SK-N-SH (cell line): ENCODE results near the gene CHD5. TPM values are rescaled to one million over a fixed set of nuclear protein-coding genes. Genes with fewer than 3 reads are reported as not detected.

Experiments used
- CTCF ChIA-PET: fragments of 300-600, 350-600 bp; formaldehyde crosslinking; extraction: SDS; loops from one replicate; lab custom pipeline; 2021; lab: Yijun Ruan, JAX
- POLR2A ChIA-PET: fragments of 350-600 bp; sonication (Branson Sonifier 250); formaldehyde crosslinking; extraction: SDS; loops from one replicate; lab custom pipeline; 2020; ENCODE audit warnings: antibody characterized with exemption, inconsistent platforms; lab: Yijun Ruan, JAX
- DNase-seq: peaks from one replicate; pipeline ENCODE4 v3.0.0; 2012
- H2AFZ ChIP-seq: fragments of 200-600 bp; sonication (generic); 2 replicates; pipeline ENCODE4 v1.8.1; 2016; ENCODE audit warnings: antibody characterized with exemption, mild to moderate bottlenecking, low read depth
- H3F3A ChIP-seq: fragments of 200-600 bp; sonication (generic); replicated peaks from 2 replicates; pipeline ENCODE3; 2016; ENCODE audit warnings: antibody characterized with exemption, mild to moderate bottlenecking; ENCODE audit not compliant: insufficient read depth
- H3K27ac ChIP-seq, 2 experiments: fragments of 200-500 bp in 1 of 2; fragments of 200-600 bp in 1 of 2; sonication (Bioruptor generic) in 1 of 2; sonication (generic), shearing (Covaris generic) in 1 of 2; 2 replicates each; pipeline versions ENCODE4 v1.5.1 to v1.6.1; 2014 to 2016; ENCODE audit warnings: low read depth in 2 of 2, inconsistent platforms in 1 of 2, low read length in 1 of 2, mild to moderate bottlenecking in 1 of 2, mixed read lengths in 1 of 2
- H3K27me3 ChIP-seq: fragments of 200-600 bp; sonication (generic), shearing (Covaris generic); 2 replicates; pipeline ENCODE4 v1.6.1; 2016; ENCODE audit warnings: mixed run types; ENCODE audit not compliant: insufficient read depth
- H3K36me3 ChIP-seq, 2 experiments: fragments of 200-500 bp in 1 of 2; fragments of 200-600 bp in 1 of 2; sonication (Bioruptor generic) in 1 of 2; sonication (generic) in 1 of 2; replicated peaks in 1 of 2; 2 replicates each; pipeline versions ENCODE3 to v1.5.1; 2014 to 2016; ENCODE audit warnings: low read length in 1 of 2, mild to moderate bottlenecking in 1 of 2; ENCODE audit not compliant: insufficient read depth in 2 of 2, control insufficient read depth in 1 of 2
- H3K4me1 ChIP-seq, 2 experiments: fragments of 200-500 bp in 1 of 2; fragments of 200-600 bp in 1 of 2; sonication (Bioruptor generic) in 1 of 2; sonication (generic), shearing (Covaris generic) in 1 of 2; 2 replicates each; pipeline versions ENCODE4 v1.5.1 to v1.6.1; 2014 to 2016; ENCODE audit warnings: low read depth in 1 of 2, low read length in 1 of 2, mixed run types in 1 of 2; ENCODE audit not compliant: insufficient read depth in 2 of 2, control insufficient read depth in 1 of 2
- H3K4me2 ChIP-seq: fragments of 200-600 bp; sonication (generic), shearing (Covaris generic); 2 replicates; pipeline ENCODE4 v1.6.1; 2017; ENCODE audit warnings: mixed run types
- H3K4me3 ChIP-seq, 2 experiments: fragments of 200-500 bp in 1 of 2; fragments of 200-600 bp in 1 of 2; sonication (Bioruptor generic) in 1 of 2; sonication (generic), shearing (Covaris generic) in 1 of 2; 2 replicates each; pipeline versions ENCODE4 v1.5.1 to v1.8.1; 2014 to 2016; ENCODE audit warnings: low read depth in 2 of 2, inconsistent platforms in 1 of 2, low read length in 1 of 2, mild to moderate bottlenecking in 1 of 2, mixed read lengths in 1 of 2, moderate library complexity in 1 of 2
- H3K79me2 ChIP-seq: fragments of 200-600 bp; sonication (generic); 2 replicates; pipeline ENCODE4 v1.8.1; 2017; ENCODE audit warnings: mild to moderate bottlenecking; ENCODE audit not compliant: insufficient read depth
- H3K9ac ChIP-seq: fragments of 200-600 bp; sonication (generic); 2 replicates; pipeline ENCODE4 v1.6.1; 2017; ENCODE audit warnings: mixed run types
- H3K9me2 ChIP-seq: fragments of 200-600 bp; sonication (generic); 2 replicates; pipeline ENCODE4 v1.6.1; 2017; ENCODE audit warnings: mixed run types
- H3K9me3 ChIP-seq: fragments of 200-600 bp; sonication (generic); 2 replicates; pipeline ENCODE4 v1.6.1; 2017; ENCODE audit warnings: mixed run types, mild to moderate bottlenecking, moderate library complexity
- H4K20me1 ChIP-seq: fragments of 200-600 bp; sonication (generic); 2 replicates; pipeline ENCODE4 v1.6.1; 2017; ENCODE audit warnings: mild to moderate bottlenecking, mixed run types; ENCODE audit not compliant: insufficient read depth
- ELF1 ChIP-seq: IDR thresholded peaks from 2 replicates; pipeline ENCODE4 v1.4.0; 2012
- EP300 ChIP-seq, 2 experiments: IDR thresholded peaks; 2 replicates each; pipeline versions ENCODE4 v1.4.0 to v1.6.1; 2012; ENCODE audit warnings: borderline replicate concordance in 1 of 2, low read depth in 1 of 2, low read length in 1 of 2
- EZH2phosphoT487 ChIP-seq: fragments of 200-600 bp; sonication (generic); IDR thresholded peaks from 2 replicates; pipeline ENCODE4 v1.6.1; 2017; ENCODE audit warnings: low read depth, mixed run types, mild to moderate bottlenecking, antibody characterized with exemption, moderate library complexity, borderline replicate concordance
- FOXM1 ChIP-seq: IDR thresholded peaks from 2 replicates; pipeline ENCODE4 v1.4.0; 2012; ENCODE audit warnings: low read depth, mild to moderate bottlenecking
- JUND ChIP-seq: IDR thresholded peaks from 2 replicates; pipeline ENCODE4 v1.4.0; 2012
- MEF2A ChIP-seq: IDR thresholded peaks from 2 replicates; pipeline ENCODE4 v1.4.0; 2012; ENCODE audit warnings: low read depth, borderline replicate concordance
- NRF1 ChIP-seq: IDR thresholded peaks from 2 replicates; pipeline ENCODE4 v1.6.1; 2012; ENCODE audit warnings: low read depth, mild to moderate bottlenecking, low read length
- RXRA ChIP-seq: IDR thresholded peaks from 2 replicates; pipeline ENCODE4 v1.4.0; 2012; ENCODE audit warnings: low read depth, mild to moderate bottlenecking, borderline replicate concordance
- TEAD4 ChIP-seq: IDR thresholded peaks from 2 replicates; pipeline ENCODE4 v1.4.0; 2012; ENCODE audit warnings: mild to moderate bottlenecking, borderline replicate concordance; ENCODE audit not compliant: insufficient read depth
- WGBS: methylation state at CpG from one replicate; pipeline ENCODE4 v1.1.6; 2017; ENCODE audit warnings: low lambda C conversion rate; 5-methylcytosine and 5-hydroxymethylcytosine counted together
- polyA plus RNA-seq, 3 experiments: library from polyadenylated mRNA; depleted of rRNA; stranded (reverse); fragments of >200 nt; gene quantifications; 2 replicates each; pipeline ENCODE4 v1.2.3, GENCODE V29; 2012
- TF ChIP-seq, protein P1 (sequence below): fragments of 150-350 bp; IDR thresholded peaks from 2 replicates; pipeline ENCODE4 v1.6.1; 2016; ENCODE audit warnings: mild to moderate bottlenecking, low read depth, low read length
- TF ChIP-seq, protein P2 (sequence below): IDR thresholded peaks from 2 replicates; pipeline ENCODE4 v1.4.0; 2012; ENCODE audit warnings: low read depth, borderline replicate concordance
- TF ChIP-seq, protein P3 (sequence below): fragments of 150-350 bp; IDR thresholded peaks from 2 replicates; pipeline ENCODE4 v1.6.1; 2017; ENCODE audit warnings: antibody characterized with exemption, low read length, low read depth, borderline replicate concordance
- TF ChIP-seq, protein P4 (sequence below): IDR thresholded peaks from 2 replicates; pipeline ENCODE4 v1.4.0; 2012; ENCODE audit warnings: low read depth, borderline replicate concordance
- TF ChIP-seq, protein P5 (sequence below): IDR thresholded peaks from 2 replicates; pipeline ENCODE4 v1.6.1; 2012; ENCODE audit warnings: mild to moderate bottlenecking, low read depth, low read length, moderate library complexity

The CHD5 gene
- polyA plus RNA-seq, 1 of the 3 experiments (the other 2 are of a cell fraction): 0.26 TPM

DNA sequence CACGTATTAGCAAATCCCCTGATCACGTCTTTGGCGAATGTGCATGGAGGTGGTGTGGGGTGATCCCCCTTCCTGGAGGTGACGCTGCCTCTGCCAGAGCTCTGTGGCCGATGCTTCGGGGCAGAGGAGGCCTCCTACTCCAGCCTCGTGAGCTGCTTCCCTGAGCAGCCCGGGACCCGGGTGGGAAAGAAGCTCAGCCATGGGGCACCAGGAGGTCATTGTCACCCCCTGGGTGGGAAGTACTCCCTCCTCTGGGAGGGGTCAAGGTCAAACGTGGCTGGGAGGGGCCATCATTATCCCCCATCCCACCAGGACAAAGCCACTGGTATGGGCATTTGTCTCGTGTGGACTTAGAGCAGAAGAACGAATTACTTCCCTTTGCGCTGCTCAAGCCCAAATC is 93.8 kb downstream of the CHD5 start:
- 60% methylated on average over 8 of the region's 13 CpGs for WGBS
- TF ChIP-seq JUND (no peak), MEF2A (no peak), FOXM1 (no peak), ELF1 (no peak), EZH2phosphoT487 (no peak), EP300 (IDR thresholded peaks at IDR 0.05; ENCODE audit: borderline replicate concordance in 1 of 2, low read depth in 1 of 2, low read length in 1 of 2) (no peak), RXRA (no peak), NRF1 (no peak), TEAD4 (no peak)
- TF ChIP-seq, protein P1, sequence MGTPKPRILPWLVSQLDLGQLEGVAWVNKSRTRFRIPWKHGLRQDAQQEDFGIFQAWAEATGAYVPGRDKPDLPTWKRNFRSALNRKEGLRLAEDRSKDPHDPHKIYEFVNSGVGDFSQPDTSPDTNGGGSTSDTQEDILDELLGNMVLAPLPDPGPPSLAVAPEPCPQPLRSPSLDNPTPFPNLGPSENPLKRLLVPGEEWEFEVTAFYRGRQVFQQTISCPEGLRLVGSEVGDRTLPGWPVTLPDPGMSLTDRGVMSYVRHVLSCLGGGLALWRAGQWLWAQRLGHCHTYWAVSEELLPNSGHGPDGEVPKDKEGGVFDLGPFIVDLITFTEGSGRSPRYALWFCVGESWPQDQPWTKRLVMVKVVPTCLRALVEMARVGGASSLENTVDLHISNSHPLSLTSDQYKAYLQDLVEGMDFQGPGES: no peak
- TF ChIP-seq, protein P2, sequence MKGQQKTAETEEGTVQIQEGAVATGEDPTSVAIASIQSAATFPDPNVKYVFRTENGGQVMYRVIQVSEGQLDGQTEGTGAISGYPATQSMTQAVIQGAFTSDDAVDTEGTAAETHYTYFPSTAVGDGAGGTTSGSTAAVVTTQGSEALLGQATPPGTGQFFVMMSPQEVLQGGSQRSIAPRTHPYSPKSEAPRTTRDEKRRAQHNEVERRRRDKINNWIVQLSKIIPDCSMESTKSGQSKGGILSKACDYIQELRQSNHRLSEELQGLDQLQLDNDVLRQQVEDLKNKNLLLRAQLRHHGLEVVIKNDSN: no peak
- TF ChIP-seq, protein P3, sequence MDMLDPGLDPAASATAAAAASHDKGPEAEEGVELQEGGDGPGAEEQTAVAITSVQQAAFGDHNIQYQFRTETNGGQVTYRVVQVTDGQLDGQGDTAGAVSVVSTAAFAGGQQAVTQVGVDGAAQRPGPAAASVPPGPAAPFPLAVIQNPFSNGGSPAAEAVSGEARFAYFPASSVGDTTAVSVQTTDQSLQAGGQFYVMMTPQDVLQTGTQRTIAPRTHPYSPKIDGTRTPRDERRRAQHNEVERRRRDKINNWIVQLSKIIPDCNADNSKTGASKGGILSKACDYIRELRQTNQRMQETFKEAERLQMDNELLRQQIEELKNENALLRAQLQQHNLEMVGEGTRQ: no peak
- TF ChIP-seq, protein P4, sequence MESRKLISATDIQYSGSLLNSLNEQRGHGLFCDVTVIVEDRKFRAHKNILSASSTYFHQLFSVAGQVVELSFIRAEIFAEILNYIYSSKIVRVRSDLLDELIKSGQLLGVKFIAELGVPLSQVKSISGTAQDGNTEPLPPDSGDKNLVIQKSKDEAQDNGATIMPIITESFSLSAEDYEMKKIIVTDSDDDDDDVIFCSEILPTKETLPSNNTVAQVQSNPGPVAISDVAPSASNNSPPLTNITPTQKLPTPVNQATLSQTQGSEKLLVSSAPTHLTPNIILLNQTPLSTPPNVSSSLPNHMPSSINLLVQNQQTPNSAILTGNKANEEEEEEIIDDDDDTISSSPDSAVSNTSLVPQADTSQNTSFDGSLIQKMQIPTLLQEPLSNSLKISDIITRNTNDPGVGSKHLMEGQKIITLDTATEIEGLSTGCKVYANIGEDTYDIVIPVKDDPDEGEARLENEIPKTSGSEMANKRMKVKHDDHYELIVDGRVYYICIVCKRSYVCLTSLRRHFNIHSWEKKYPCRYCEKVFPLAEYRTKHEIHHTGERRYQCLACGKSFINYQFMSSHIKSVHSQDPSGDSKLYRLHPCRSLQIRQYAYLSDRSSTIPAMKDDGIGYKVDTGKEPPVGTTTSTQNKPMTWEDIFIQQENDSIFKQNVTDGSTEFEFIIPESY: no peak
- TF ChIP-seq, protein P5, sequence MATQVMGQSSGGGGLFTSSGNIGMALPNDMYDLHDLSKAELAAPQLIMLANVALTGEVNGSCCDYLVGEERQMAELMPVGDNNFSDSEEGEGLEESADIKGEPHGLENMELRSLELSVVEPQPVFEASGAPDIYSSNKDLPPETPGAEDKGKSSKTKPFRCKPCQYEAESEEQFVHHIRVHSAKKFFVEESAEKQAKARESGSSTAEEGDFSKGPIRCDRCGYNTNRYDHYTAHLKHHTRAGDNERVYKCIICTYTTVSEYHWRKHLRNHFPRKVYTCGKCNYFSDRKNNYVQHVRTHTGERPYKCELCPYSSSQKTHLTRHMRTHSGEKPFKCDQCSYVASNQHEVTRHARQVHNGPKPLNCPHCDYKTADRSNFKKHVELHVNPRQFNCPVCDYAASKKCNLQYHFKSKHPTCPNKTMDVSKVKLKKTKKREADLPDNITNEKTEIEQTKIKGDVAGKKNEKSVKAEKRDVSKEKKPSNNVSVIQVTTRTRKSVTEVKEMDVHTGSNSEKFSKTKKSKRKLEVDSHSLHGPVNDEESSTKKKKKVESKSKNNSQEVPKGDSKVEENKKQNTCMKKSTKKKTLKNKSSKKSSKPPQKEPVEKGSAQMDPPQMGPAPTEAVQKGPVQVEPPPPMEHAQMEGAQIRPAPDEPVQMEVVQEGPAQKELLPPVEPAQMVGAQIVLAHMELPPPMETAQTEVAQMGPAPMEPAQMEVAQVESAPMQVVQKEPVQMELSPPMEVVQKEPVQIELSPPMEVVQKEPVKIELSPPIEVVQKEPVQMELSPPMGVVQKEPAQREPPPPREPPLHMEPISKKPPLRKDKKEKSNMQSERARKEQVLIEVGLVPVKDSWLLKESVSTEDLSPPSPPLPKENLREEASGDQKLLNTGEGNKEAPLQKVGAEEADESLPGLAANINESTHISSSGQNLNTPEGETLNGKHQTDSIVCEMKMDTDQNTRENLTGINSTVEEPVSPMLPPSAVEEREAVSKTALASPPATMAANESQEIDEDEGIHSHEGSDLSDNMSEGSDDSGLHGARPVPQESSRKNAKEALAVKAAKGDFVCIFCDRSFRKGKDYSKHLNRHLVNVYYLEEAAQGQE: no peak
- TF ChIP-seq, all 33 proteins: peak for 0
- ChIA-PET POLR2A (no interaction called here), CTCF (interaction anchor here (0.7 to 1.8 kb wide), 4 partner anchors 13 to 52 kb away, joined by 5 to 8 read pairs (median 6); no protein-coding TSS in a partner anchor)
- Histone ChIP-seq H3K4me2 (no peak overlapping the region), H3K9me3 (no peaks in the 10 kb centered on the region), H3K27ac (no peak overlapping the region), H4K20me1 (no peaks in the 10 kb centered on the region), H3K79me2 (no peaks in the 10 kb centered on the region), H3K4me3 (no peak overlapping the region), H3F3A (no peaks in the 10 kb centered on the region), H3K9me2 (no peaks in the 10 kb centered on the region), H3K4me1 (peaks cover 0 to 14% of the 10 kb centered on the region in 2 experiments; a peak in 1 of 4 replicates), H3K9ac (no peak overlapping the region), H3K27me3 (no peaks in the 10 kb centered on the region), H2AFZ (no peak overlapping the region), H3K36me3 (no peaks in the 10 kb centered on the region)
- no peak for DNase-seq
